Smooth muscle cell (in vitro differentiated cells): ENCODE results near the gene CYP3A4. TPM values are rescaled to one million over a fixed set of nuclear protein-coding genes. Genes with fewer than 3 reads are reported as not detected.
"Not testable (repeated sequence)": the region's sequence is repeated elsewhere in the genome, so short reads cannot be mapped to it uniquely, and the experiment has no call there.

Source experiments
- DNase-seq: peaks from one replicate; lab custom pipeline; 2025; ENCODE audit not compliant: unreplicated experiment; lab: John Stamatoyannopoulos, UW
- H2AFZ ChIP-seq: fragments of 200-600 bp; sonication (generic); 2 replicates; pipeline ENCODE4 v1.6.0; 2016; ENCODE audit warnings: antibody characterized with exemption, low read depth, mild to moderate bottlenecking
- H3F3A ChIP-seq: fragments of 200-600 bp; sonication (generic); 2 replicates; pipeline ENCODE4 v1.6.0; 2017; ENCODE audit warnings: antibody characterized with exemption, low read depth
- H3K27ac ChIP-seq: fragments of 200-600 bp; sonication (generic); 2 replicates; pipeline ENCODE4 v1.5.1; 2016; ENCODE audit warnings: low read depth, mild to moderate bottlenecking
- H3K27me3 ChIP-seq: fragments of 200-600 bp; sonication (generic); 2 replicates; pipeline ENCODE4 v1.6.1; 2016; ENCODE audit warnings: low read depth, mild to moderate bottlenecking
- H3K36me3 ChIP-seq: fragments of 200-600 bp; sonication (generic); 2 replicates; pipeline ENCODE4 v1.5.1; 2016; ENCODE audit warnings: low read depth
- H3K4me1 ChIP-seq: fragments of 200-600 bp; sonication (generic); 2 replicates; pipeline ENCODE4 v1.5.1; 2016; ENCODE audit warnings: low read depth
- H3K4me2 ChIP-seq: fragments of 200-600 bp; sonication (generic); 2 replicates; pipeline ENCODE4 v1.6.0; 2016; ENCODE audit warnings: mild to moderate bottlenecking
- H3K4me3 ChIP-seq: fragments of 200-600 bp; sonication (generic); 2 replicates; pipeline ENCODE4 v1.5.1; 2016; ENCODE audit warnings: mild to moderate bottlenecking
- H3K79me2 ChIP-seq: fragments of 200-600 bp; sonication (generic); 2 replicates; pipeline ENCODE4 v1.6.0; 2016; ENCODE audit warnings: low read depth, mild to moderate bottlenecking
- H3K9ac ChIP-seq: fragments of 200-600 bp; sonication (generic); 2 replicates; pipeline ENCODE4 v1.6.0; 2016; ENCODE audit warnings: low read depth
- H3K9me3 ChIP-seq: fragments of 200-600 bp; sonication (generic); replicated peaks from 2 replicates; pipeline ENCODE4 v1.5.1; 2016; ENCODE audit warnings: low read depth
- H4K20me1 ChIP-seq: fragments of 200-600 bp; sonication (generic); 2 replicates; pipeline ENCODE4 v1.6.0; 2016; ENCODE audit warnings: low read depth
- WGBS: methylation state at CpG from one replicate; pipeline ENCODE4 v1.1.7; 2016; ENCODE audit warnings: low lambda C conversion rate; 5-methylcytosine and 5-hydroxymethylcytosine counted together
- polyA plus RNA-seq: library from polyadenylated mRNA; unstranded; fragments of >200 nt; fragmentation: Nextera tagmentation; extraction: Ambion mirVana; gene quantifications from 2 replicates; pipeline ENCODE4 v1.2.1, GENCODE V29; 2016
- total RNA-seq: library from RNA; depleted of rRNA; stranded (reverse); fragments of >200 nt; gene quantifications from 2 replicates; pipeline ENCODE4 v1.2.3, GENCODE V29; 2014
- TF ChIP-seq, protein P1 (sequence below): fragments of 200-600 bp; sonication (generic); IDR thresholded peaks from 2 replicates; pipeline ENCODE4 v1.5.1; 2017; ENCODE audit warnings: borderline replicate concordance, mild to moderate bottlenecking, antibody characterized with exemption; ENCODE audit not compliant: insufficient read depth, poor library complexity, severe bottlenecking

The CYP3A4 gene
- total and polyA plus RNA-seq, 2 experiments from 2014 or later = not detected

DNA sequence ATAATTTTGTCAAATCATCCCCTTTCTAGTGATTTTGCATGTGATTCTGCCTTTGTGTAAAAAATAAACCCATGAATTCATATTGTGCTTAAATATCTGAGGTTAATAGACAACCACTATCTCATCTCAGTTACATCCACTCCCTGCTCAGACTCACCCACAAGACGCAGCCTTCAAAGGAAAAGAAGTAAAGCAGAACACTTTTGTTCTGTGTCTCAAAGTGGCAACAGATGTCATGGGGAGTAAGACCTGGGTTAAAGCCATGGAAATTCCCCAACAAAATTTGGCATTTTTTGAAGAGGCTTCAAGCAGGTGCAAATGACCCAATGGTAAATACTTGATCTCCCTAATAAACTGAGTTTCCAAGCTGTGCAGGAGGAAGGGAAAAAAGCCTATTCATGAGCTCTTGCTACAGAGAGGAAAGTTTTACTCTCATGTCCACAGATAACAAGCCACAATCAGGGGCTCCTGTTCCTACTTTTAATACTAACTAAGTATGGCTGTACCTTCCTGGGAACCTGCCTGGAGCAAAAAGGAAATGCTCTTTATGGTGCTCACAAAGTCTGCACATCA is 53.7 kb downstream of the CYP3A4 start:
- no peaks in the 10 kb centered on the region for H3K27me3 ChIP-seq
- H3K36me3 ChIP-seq = no peaks in the 10 kb centered on the region
- no peak for DNase-seq
- H4K20me1 ChIP-seq = no peaks in the 10 kb centered on the region
- no peak overlapping the region for H3K9ac ChIP-seq
- H3K4me1 ChIP-seq = no peaks in the 10 kb centered on the region
- H3K79me2 ChIP-seq = no peaks in the 10 kb centered on the region
- no peaks in the 10 kb centered on the region for H3F3A ChIP-seq
- H3K4me2 ChIP-seq = no peak overlapping the region
- no peaks in the 10 kb centered on the region for H3K9me3 ChIP-seq
- H2AFZ ChIP-seq = no peak overlapping the region
- no peak overlapping the region for H3K27ac ChIP-seq
- TF ChIP-seq, protein P1, sequence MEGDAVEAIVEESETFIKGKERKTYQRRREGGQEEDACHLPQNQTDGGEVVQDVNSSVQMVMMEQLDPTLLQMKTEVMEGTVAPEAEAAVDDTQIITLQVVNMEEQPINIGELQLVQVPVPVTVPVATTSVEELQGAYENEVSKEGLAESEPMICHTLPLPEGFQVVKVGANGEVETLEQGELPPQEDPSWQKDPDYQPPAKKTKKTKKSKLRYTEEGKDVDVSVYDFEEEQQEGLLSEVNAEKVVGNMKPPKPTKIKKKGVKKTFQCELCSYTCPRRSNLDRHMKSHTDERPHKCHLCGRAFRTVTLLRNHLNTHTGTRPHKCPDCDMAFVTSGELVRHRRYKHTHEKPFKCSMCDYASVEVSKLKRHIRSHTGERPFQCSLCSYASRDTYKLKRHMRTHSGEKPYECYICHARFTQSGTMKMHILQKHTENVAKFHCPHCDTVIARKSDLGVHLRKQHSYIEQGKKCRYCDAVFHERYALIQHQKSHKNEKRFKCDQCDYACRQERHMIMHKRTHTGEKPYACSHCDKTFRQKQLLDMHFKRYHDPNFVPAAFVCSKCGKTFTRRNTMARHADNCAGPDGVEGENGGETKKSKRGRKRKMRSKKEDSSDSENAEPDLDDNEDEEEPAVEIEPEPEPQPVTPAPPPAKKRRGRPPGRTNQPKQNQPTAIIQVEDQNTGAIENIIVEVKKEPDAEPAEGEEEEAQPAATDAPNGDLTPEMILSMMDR = no peak
- 63% methylated on average over 1 of the region's 1 CpG for WGBS
- no peak overlapping the region for H3K4me3 ChIP-seq

DNA sequence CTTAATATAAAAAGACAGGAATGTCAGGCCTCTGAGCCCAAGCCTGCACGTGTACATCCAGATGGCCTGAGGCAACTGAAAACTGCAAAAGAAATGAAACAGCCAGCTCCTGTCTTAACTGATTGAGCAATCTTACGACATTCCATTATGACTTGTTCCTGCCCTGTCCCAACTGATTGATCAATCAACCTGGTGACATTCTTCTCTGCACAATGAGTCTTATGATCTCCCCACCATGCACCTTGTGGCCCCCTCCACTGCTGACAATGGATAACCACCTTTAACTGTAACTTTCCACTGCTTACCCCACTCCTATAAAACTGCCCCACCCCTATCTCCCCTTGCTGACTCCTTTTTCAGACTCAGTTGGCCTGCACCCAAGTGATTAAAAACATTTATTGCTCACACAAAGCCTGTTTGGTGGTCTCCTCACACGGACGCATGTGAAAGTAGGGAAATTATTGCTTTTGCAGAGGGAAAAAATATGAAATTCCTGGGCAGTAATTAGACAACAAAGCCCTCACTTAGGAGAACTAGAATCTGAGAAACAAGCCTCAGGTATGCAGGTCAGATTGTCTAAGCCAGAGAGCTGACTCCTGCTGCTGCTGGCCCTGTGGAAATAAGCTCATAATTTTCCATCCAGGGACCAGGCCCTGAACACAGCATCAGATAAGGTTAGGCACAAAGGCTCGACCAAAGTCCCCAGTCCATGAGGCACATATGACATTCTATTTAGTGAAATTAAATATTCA is 54.3 kb downstream of the CYP3A4 start:
- TF ChIP-seq, protein P1 = no peak
- H4K20me1 ChIP-seq = no peaks in the 10 kb centered on the region
- H3K4me1 ChIP-seq = no peaks in the 10 kb centered on the region
- no peaks in the 10 kb centered on the region for H3K27me3 ChIP-seq
- no peaks in the 10 kb centered on the region for H3K9me3 ChIP-seq
- no peak overlapping the region for H3K4me3 ChIP-seq
- H2AFZ ChIP-seq = no peak overlapping the region
- no peaks in the 10 kb centered on the region for H3K36me3 ChIP-seq
- H3F3A ChIP-seq = no peaks in the 10 kb centered on the region
- H3K9ac ChIP-seq = no peak overlapping the region
- H3K27ac ChIP-seq = no peak overlapping the region
- H3K79me2 ChIP-seq = no peaks in the 10 kb centered on the region
- no peak overlapping the region for H3K4me2 ChIP-seq
- no peak for DNase-seq
- WGBS = 53% methylated on average over 5 of the region's 5 CpGs

DNA sequence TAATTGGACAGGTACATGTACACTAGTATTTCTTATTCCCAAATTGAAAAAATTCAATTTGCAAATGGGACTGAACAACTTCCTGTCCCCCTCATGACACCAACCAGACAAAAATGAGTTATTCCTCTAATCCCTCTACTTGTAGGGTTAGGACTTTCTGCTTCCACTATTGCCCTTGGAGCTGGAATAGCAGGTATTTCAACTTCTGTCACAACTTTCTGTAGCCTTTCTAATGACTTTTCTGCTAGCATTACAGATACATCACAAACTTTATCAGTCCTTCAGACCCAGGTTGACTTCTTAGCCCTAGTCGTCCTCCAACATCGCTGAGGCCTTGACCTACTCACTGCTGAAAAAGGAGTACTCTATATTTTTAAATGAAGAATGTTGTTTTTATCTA is 55.4 kb downstream of the CYP3A4 start:
- H3K4me3 ChIP-seq = no peak overlapping the region
- WGBS = 89% methylated on average over 2 of the region's 2 CpGs

DNA sequence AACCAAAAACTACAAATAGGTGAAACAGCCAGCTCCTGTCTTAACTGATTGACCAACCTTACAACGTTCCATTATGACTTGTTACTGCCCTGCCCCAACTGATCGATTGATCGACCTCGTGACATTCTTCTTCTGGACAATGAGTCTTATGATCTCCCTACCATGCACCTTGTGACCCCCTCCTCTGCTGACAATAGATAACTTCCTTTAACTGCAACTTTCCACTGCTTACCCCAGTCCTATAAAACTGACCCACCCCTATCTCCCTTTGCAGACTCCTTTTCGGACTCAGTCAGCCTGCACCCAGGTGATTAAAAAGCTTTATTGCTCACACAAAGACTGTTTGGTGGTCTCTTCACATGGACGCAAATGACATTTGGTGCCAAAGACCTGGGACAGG is 60.8 kb downstream of the CYP3A4 start:
- H2AFZ ChIP-seq, H3F3A ChIP-seq, H3K4me2 ChIP-seq, H4K20me1 ChIP-seq, H3K4me3 ChIP-seq, H3K27ac ChIP-seq, H3K4me1 ChIP-seq, DNase-seq, H3K9me3 ChIP-seq, H3K27me3 ChIP-seq, H3K9ac ChIP-seq, H3K79me2 ChIP-seq, H3K36me3 ChIP-seq: not testable (repeated sequence)
- WGBS = 91% methylated on average over 6 of the region's 6 CpGs

More for the DNA sequence above, 55.4 kb downstream of the CYP3A4 start:
- Histone ChIP-seq H3K27ac (no peak overlapping the region), H3K79me2 (no peaks in the 10 kb centered on the region), H2AFZ (no peak overlapping the region), H3K36me3 (no peaks in the 10 kb centered on the region), H3K27me3 (no peaks in the 10 kb centered on the region), H3K9me3 (no peaks in the 10 kb centered on the region), H3F3A (no peaks in the 10 kb centered on the region), H3K4me2 (no peak overlapping the region), H3K9ac (no peak overlapping the region), H4K20me1 (no peaks in the 10 kb centered on the region), H3K4me1 (no peaks in the 10 kb centered on the region)
- TF ChIP-seq, protein P1 = no peak
- DNase-seq = no peak
